GM18870 (cell line): ENCODE measurements around the gene PTPRT.
A peak's percentile ranks its signal among the peaks of the same experiment; 100 is the strongest.

ENCODE experiments used
- ATAC-seq: cut with Tn5 transposase; IDR thresholded peaks from one replicate; pipeline ENCODE4 v1.9.1; 2021; ENCODE audit warnings: moderate library complexity; ENCODE audit not compliant: unreplicated experiment

The PTPRT gene

DNA sequence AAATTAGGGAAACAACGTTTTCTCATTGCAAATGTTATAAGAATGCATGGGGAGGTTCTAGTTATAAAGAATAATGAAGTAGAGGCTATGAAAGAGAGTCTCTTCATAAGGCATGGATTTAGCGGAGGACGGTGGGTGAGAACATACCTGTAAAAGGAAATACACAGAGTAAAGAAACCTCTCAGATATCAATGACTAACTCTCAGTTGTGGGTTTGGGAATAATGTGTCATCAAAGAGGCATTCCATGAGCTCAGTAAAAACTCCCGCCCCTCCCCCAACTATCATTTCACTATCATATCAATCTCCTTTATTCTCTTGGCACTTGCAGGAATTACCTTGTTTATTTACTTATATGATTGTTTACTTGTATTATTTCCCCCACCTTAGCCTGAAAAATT is 695.4 kb downstream of the PTPRT start:
- ATAC-seq: no peak

DNA sequence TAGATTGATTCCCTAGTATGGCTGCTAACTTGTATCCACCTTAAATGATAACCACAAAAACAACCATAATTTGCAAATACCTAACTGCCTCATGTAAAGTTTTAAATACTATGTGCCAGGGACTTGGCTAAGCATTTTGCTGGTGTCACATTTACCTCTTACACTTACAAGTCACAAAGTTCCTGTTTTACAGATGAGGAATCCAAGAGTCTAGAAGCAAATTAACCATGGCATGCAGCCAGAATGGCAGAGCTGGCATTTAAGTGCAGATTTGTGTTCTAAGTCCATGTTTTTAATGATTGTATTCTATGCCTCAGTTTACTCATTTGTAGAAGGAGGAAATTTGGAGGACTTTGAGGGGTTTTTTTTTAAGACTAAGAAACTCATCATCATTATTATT is 696.7 kb downstream of the PTPRT start:
- ATAC-seq: no peak

DNA sequence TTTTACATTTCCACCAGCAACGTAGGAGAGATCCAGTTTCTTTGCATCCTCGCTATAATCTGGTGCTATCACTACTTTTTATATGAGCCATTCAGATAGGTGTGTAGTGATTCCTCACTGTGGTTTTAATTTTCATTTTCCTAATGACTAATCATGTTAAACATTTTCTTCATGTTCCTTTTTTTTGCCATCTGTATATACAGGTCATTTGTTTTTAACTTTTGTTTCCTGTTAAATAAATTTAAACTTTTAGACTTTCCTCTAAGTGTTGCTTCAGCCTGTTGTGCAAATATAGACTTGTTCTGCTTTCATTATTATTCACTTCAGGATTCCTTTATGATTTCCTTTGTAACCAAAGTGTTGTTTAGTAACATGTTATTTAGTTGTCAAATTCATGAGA is 697.4 kb downstream of the PTPRT start:
- peak; percentile 59 for ATAC-seq

- ATAC-seq: no peak
Measured at GRCh38 chr20:42485556-42485955, 704.1 kb downstream of the PTPRT start.

GRCh38 chr20:42484790-42485375 is 704.8 kb downstream of the PTPRT start:
- no peak for ATAC-seq

- ATAC-seq: no peak
Measured at GRCh38 chr20:42484335-42484734, 705.4 kb downstream of the PTPRT start.

DNA sequence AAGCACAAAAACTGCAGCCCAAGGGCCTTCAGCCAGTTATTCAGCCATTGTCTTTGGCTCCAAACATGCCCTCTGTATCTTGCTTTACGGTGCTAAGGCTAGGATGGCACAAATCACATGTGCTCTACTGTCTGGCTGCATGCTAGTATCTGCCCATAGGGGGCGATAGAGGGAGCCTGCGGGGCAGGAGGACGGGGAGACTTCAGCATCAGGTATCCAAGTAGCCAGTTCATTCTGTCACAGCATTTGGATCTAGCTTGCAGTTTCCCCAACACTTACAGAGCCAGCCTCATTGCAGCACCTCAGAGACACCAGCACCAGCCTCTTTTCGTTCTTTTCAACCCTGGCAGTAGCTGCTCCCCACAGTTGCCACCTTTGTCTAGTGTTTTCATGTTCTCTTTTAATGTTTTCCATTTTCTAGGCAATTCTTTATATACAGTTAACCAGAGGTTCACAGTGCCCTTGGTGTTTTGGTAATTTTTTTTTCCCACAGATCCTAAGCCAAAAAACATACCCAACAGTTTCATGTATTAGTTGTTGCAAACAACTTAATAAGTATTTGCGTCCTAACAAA is 705.9 kb downstream of the PTPRT start:
- ATAC-seq: no peak

GRCh38 chr20:42482808-42483207 is 706.9 kb downstream of the PTPRT start:
- no peak for ATAC-seq

DNA sequence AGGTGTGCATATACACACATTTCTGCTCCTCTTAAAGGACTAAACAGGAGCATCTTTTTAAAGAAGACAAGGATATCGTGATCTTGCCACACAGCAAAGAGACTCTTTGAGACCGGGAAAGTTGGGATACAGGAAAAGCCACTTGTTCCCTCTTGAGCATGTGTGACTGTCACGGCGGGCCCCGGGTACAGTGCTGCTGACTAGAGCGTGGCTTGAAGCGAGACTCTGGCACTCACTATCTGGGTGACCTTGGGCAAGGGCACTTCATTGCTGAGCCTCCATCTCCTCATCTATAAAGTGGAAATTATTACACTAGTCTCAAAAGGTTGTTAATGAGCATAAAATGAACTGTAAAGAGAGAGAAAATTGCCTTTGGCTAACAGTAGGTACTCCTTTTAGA is 713.9 kb downstream of the PTPRT start:
- ATAC-seq: no peak

GRCh38 chr20:42474646-42475045 is 715.1 kb downstream of the PTPRT start:
- ATAC-seq: no peak

DNA sequence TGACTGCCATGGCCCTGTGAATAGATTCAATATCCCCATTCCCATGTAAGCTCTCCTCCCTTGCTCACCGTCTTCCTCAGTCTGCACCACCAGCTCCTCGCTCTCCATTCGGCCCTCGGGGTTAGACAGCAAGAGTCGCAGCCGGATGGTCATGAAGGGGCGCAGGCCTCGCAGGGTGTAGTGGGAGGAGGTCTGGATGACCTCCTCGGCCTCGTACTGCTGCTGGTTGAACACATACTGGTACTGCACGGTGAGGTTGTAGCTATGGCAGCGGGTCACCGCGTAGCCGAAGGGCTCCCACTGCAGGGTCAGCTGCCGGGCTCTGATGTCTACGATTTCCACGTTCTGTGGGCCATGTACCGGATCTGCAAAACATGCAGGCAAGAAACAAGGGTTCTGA is 717.5 kb downstream of the PTPRT start:
- no peak for ATAC-seq

GRCh38 chr20:42461965-42462593 is 727.6 kb downstream of the PTPRT start:
- ATAC-seq: peak; percentile 57

- ATAC-seq: no peak
Measured at GRCh38 chr20:42461291-42461690, 728.4 kb downstream of the PTPRT start.

GRCh38 chr20:42447270-42447669 is 742.4 kb downstream of the PTPRT start:
- no peak for ATAC-seq

GRCh38 chr20:42444799-42445198 is 744.9 kb downstream of the PTPRT start:
- no peak for ATAC-seq

DNA sequence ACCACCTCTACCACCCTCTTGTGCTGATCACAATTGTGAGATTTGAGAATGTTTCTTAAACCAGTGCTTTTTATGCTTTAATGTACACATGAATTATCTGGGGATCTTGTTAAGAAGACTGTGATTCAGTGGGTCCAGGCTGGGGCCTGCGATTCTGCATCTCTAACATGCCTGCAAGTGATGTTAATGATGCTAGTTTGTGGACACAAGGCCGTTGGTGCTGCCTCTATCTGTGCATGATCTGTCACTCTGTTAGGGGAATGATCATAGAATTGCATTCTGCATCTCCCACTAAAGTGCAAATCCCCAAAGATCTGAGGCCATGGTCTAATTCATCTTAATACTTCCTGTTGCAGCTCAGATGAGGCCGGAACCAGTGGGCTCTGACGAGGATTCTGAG is 746.5 kb downstream of the PTPRT start:
- ATAC-seq: no peak

GRCh38 chr20:42442716-42443115 is 747.0 kb downstream of the PTPRT start:
- ATAC-seq: no peak

DNA sequence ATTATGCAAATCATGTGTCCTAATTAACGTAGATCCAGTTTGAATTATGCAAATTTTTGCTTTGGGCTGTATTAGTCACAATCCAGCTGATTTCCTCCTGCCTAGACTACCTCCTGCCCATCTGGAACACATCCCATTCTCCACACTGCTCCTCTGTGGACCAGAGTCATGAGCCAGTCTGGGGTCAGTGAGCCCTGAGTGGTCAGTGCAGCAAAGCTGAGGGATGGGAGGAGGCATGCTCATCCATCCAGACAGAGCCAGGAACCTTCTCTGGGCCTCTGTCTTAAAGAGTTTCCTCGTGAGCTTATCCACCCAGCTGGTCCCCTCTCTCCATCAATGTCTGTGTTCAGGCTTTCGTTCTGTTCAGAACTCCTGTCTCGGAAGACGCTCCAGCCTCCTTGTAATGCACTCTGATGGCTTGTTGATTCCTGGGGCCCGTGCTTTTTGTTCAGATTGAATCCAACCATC is 747.8 kb downstream of the PTPRT start:
- no peak for ATAC-seq

DNA sequence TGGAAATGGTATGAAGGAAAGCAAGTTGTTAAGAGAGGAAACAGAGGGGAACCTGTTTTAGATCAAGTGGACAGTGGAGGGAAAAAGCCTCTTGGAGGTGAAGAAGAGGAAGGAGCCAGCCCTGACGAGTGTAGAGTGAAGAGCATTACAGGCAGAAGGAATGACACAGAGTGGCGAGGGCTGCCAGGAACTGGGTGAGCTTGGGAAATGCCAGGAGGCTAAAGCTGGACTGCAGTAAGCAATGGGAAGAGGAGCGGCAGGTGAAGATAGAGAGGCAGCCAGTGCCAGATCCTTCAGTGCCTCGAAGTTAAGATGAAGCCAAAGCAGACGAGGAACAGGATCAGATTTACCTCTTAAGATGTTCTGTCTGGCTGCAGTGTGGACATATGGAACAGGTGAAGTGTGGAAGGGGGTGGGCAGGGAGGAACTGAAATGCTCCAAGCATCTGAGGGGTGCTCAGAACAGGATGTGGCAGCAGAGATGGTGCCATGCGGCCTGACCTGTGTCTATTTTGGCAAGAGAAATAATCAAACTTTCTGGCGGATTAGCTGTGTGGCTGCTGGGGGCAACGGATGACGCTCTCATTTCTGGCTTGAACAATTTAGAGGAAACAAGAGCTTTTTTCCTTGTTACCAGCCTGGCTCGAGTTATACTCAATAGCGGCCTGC is 748.4 kb downstream of the PTPRT start:
- no peak for ATAC-seq

DNA sequence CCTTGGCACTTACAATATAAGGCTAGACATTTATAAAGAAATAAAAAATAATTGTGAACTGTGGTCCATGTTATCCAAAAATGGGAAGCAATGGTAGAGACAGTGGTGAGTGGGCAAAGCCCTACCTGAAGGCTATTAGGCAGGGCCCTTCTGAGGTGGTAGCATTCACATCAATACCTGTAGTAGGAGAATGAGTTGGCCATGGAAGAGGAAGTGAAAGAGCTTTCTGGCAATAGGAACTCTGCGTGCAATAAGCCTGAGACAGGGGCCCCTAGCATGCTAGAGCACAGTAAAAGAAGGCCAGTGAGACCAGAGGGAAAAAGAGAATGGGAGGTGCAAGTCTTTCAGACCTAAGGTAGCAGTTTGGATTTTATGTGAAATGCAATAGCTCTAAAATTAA is 754.5 kb downstream of the PTPRT start:
- ATAC-seq: peak; percentile 95

GRCh38 chr20:42432496-42433334 is 757.0 kb downstream of the PTPRT start:
- ATAC-seq: no peak
